ENCODE results near the gene FLVCR2. TPM values are rescaled to one million over a fixed set of nuclear protein-coding genes. Genes with fewer than 3 reads are reported as not detected.

Gene FLVCR2
- total RNA-seq, 2 experiments from 2014 or later: 0.50 to 4.4 TPM

- Mint-ChIP-seq H3K27me3 (no peaks in the 10 kb centered on the region), H3K36me3 (ENCODE audit: low read depth) (peaks cover 5% of the 10 kb centered on the region), H3K27ac (peak overlapping the region; percentile 91), H3K9me3 (no peaks in the 10 kb centered on the region), H3K4me1 (ENCODE audit: low read depth) (peaks cover 17% of the 10 kb centered on the region), H3K4me3 (peak overlapping the region; percentile 86)
- no peak for TF ChIP-seq CTCF (IDR thresholded peaks at IDR 0.05)
- intact Hi-C loops (cut with micrococcal nuclease): no loop called here
- DNase-seq: no peak
- POLR2A ChIA-PET: interaction anchor here (1.4 kb wide), 1 partner anchor 12 kb away, joined by 4 read pairs; no protein-coding TSS in a partner anchor
- CTCF ChIA-PET: interaction anchor here (1.4 to 13.1 kb wide), 3 partner anchors 10 to 101 kb away, joined by 3 to 281 read pairs (median 13); partner anchors contain the start of gene FLVCR2
- ATAC-seq: no peak
These were observed 83.0 kb downstream of the FLVCR2 start for GRCh38 chr14:75661499-75661814.

- Mint-ChIP-seq H3K9me3 (no peaks in the 10 kb centered on the region), H3K4me1 (ENCODE audit: low read depth) (peaks cover 17% of the 10 kb centered on the region), H3K36me3 (ENCODE audit: low read depth) (peaks cover 8% of the 10 kb centered on the region), H3K27me3 (no peaks in the 10 kb centered on the region), H3K4me3 (peak overlapping the region; percentile 17), H3K27ac (no peak overlapping the region)
- no peak for DNase-seq
- ChIA-PET CTCF (interaction anchor here (0.6 to 2.2 kb wide), 3 partner anchors 8 to 320 kb away, joined by 3 to 11 read pairs (median 5); no protein-coding TSS in a partner anchor), POLR2A (interaction anchor here (1.0 kb wide), 1 partner anchor 307 kb away, joined by 3 read pairs; no protein-coding TSS in a partner anchor)
- intact Hi-C loops (cut with micrococcal nuclease): no loop called here
- ATAC-seq: no peak
- TF ChIP-seq CTCF (IDR thresholded peaks at IDR 0.05): no peak
These were observed 84.5 kb downstream of the FLVCR2 start for GRCh38 chr14:75662966-75663365.

- Mint-ChIP-seq H3K36me3 (ENCODE audit: low read depth) (peaks cover 31% of the 10 kb centered on the region), H3K9me3 (no peaks in the 10 kb centered on the region), H3K27ac (no peak overlapping the region), H3K27me3 (no peaks in the 10 kb centered on the region), H3K4me3 (no peak overlapping the region), H3K4me1 (ENCODE audit: low read depth) (peaks cover 6% of the 10 kb centered on the region)
- no peak for DNase-seq
- intact Hi-C loops (cut with micrococcal nuclease): no loop called here
- ChIA-PET POLR2A (interaction anchor here (1.6 kb wide), 1 partner anchor 11 kb away, joined by 4 read pairs; no protein-coding TSS in a partner anchor), CTCF (interaction anchor here (0.7 to 1.0 kb wide), 2 partner anchors 13 to 90 kb away, joined by 3 read pairs; no protein-coding TSS in a partner anchor)
- no peak for ATAC-seq
- TF ChIP-seq CTCF (IDR thresholded peaks at IDR 0.05): no peak
These were observed 88.8 kb downstream of the FLVCR2 start for GRCh38 chr14:75667099-75667765.

- no peak for TF ChIP-seq CTCF (IDR thresholded peaks at IDR 0.05)
These were observed 94.3 kb downstream of the FLVCR2 start for GRCh38 chr14:75672605-75673192.

More at GRCh38 chr14:75672605-75673192, 94.3 kb downstream of the FLVCR2 start:
- Mint-ChIP-seq H3K9me3 (peaks cover 4% of the 10 kb centered on the region), H3K36me3 (ENCODE audit: low read depth) (peaks cover 34% of the 10 kb centered on the region), H3K27ac (no peak overlapping the region), H3K4me1 (ENCODE audit: low read depth) (peaks cover 19% of the 10 kb centered on the region), H3K27me3 (no peaks in the 10 kb centered on the region), H3K4me3 (no peak overlapping the region)
- ChIA-PET POLR2A (interaction anchor here (0.6 to 1.3 kb wide), 2 partner anchors 12 to 138 kb away, joined by 3 to 4 read pairs; partner anchors contain the start of genes ERG28 and TTLL5), CTCF (interaction anchor here (1.3 to 2.4 kb wide), 5 partner anchors 18 to 112 kb away, joined by 3 to 9 read pairs (median 4); no protein-coding TSS in a partner anchor)
- DNase-seq (no peak), ATAC-seq (no peak)
- intact Hi-C loops (cut with micrococcal nuclease): no loop called here
